EL (cell line): ENCODE results near the gene P2RY1.

Experiments
- DNase-seq: peaks from one replicate; pipeline ENCODE4 v3.0.0-alpha.2; 2016

P2RY1 gene

DNA sequence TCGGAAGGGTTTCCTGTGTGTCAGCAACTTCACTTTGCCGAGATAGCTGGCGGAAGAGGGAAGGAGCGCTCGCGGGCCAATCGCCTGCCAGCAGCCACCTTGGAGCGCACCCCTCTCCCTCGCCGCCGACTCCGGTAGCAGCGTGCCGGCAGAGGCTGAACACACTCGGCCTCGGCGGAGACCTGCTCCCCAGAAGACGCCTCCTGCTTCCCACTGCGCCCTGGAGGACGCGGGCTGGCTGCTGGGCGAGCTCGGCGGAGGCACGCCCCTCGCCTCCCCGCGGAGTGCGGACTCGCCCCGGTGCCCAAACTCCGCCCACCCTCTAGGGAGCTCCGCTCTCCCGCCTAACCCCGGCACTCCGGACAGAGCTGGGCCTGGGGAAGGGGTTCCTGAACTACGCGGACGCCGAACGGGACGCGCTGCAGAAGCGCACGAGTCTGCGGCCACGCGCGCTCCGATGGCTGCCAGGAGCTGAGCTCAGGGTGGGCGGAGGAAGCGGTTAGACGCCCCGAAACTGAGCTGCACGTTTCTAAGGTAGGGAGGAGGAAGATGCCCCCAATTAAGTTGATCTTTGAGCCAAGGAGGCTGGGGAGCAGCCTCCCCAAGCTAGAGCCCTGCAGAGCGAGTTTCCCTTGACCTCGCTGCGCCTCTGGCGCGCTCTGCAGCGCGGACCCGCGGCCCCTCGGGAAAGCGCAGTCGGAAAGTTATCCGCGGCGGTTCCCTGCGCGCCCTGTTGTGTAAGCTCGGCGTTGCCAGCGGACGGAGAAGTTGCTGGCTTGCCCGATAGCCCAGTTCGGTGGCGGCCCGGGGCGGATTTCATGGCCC is at the start of gene P2RY1:
Gene P2RY1 (plus strand): TSS at position 356 of the 825 bp plus-strand sequence. CDS start 652 bp downstream, outside the sequence.
- DNase-seq = peak; percentile 45

- DNase-seq = no peak
These were observed 47.8 kb upstream of the P2RY1 start for GRCh38 chr3:152786977-152787681.

GRCh38 chr3:152790651-152791387 is 44.1 kb upstream of the P2RY1 start:
- no peak for DNase-seq

- DNase-seq = no peak
These were observed 41.0 kb upstream of the P2RY1 start for GRCh38 chr3:152793969-152794368.

DNA sequence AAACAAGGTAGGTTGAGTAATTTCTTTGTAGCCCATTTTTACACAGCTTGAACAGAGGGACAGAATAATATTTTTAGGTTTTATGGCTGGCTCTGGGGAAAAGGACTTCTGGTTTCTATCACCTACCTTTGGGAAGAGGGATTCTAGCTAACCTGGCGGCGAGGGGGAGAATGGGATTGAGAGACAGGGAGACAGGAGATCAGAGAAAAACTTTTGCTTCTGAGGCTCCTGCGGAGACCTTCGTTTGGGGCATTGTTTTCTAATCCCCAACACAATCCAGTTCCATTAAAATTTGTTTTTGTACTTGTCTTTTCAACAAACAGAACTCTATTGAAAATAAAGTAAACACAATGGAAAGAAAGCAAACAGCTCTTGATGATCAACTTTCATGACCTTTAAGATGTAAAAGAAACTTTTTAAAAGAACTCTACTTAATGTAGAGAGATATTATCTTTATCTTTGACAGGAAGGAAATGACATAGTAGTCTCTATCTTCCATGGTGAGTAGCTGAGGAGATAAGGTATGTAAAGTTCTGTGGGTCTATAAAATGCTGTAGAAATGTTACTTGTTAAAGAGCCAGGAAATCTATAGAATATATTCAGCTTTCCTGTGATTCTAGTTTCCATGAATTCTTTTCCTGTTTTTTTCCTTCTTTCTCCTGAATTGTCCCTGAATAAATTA is 37.0 kb upstream of the P2RY1 start:
- DNase-seq = no peak

DNA sequence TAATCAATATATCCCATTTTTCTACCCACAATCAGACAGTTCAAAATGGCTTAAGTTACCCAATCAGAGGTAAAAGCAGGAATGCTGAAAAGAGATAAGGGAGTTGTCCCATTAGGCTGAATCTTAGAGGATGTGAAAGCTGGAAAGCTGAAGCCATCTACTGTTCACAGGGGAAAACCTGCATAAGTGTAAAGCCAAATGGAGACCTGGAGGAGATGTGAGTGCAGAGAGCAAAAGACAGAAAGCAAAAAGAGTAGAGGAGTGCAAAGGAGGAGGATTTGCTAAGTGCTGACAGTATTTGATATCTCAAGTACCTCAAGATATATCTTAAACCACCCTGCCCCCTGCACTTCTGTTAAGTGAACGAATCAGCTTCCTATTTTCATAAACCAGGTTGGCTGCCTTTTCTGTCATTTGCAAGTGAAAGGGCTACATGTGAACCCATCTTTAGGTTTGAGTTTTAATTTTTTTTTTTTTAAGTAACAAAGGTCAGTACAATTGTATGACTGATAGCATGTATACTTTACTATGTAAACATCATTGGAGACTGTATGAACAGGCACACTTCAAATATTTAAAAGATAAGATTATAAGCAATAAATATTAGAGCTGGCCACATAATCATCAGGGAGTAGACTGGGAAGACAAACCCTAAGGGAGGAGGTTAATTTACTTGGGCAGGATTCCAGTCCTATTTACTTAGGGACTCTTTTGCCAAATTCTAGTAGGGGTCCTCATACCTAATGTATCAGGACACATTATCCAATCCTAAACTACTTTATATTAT is 22.8 kb upstream of the P2RY1 start:
- no peak for DNase-seq

DNA sequence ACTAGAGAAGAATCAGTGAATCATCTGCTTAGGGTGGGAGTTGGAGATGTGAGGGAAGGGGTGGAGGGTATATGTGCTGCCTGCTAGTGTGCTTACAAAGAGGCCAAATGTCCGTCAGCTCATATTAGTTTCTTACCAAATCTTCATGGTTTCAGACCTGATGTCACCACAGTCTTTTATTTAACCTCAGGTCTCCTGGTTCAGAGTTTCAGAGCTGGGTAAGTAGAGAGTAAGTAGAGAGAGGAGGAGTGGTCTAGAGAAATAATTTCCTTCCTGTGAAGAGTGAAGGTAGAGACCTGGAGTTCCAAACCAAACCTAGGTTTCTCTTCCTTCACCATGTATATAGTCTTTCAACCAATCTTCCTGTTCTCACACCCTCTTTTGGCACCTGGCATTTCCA is 17.5 kb upstream of the P2RY1 start:
- no peak for DNase-seq

DNA sequence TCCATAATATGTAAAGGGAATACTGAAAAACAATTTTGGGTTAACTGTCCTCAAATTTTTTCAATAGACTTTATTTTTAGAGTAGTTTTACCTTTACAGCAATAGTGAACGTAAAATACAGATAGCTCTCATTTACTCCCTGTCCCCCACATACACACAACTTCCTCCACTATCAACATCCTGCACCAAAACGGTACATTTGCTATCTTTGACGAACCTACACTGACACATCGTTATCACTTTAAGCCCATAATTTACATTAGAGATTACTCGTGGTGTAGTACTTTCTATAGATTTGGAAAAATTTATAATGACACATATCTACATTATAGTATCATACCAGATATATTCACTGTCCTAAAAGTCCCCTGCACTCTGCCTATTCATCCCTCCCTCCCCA is 16.9 kb upstream of the P2RY1 start:
- no peak for DNase-seq

- no peak for DNase-seq
These were observed 11.8 kb upstream of the P2RY1 start for GRCh38 chr3:152823173-152823572.

DNA sequence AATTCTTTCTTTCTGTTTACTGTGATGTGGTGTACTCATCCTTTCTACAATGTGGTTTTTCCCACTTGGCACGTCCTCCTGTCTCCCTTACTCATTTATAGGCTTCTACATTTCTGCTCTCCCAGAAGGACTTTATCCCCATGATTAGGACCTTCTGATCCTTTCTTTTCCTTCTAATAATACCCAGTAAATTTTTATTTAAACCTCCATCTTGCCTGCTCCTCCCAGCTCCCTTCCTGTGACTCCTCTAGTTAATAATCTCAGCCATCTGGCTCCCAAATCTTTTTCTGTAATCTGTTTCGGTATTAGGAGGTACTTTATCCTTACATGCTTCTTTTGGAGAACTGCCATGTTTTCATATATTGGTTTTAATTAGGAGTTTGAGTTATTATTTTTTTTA is 11.2 kb upstream of the P2RY1 start:
- no peak for DNase-seq

DNA sequence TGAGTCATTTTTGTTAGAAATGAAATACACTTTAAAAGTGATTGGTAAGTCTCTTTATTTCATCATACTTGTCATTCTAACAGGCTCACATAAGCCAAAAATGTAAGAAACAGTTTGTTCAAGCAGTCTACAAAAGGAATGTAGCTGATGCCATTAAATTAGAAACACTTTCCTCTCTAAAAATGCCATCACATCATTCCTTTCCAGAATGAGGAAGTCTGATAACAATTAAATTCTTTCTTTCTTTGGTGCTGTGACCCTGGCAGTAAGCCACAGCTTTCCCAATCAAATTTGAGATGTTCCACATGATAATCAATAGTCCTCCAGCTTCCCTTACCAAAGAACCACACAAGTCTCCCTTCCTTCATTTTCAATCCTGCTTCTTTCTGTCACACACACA is 9.4 kb upstream of the P2RY1 start:
- DNase-seq = no peak

DNA sequence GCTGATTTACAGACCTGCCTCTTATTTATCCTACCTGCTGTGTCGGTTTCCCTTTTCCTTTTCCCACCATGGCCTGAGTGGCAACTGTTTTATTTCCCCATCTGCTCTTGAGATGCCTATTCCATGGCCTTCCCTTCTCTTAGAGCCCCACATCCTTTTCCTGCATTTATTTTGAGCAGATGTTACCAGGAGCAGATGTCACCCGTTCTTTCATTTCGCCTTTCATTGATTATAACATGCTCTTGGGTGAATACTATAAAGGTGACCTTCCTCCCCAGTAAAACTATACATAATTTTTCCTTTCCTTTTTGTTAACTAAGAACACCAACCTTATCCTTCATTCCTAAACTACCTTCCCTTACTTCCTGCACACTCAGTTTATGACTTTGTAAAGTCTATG is 8.5 kb upstream of the P2RY1 start:
- DNase-seq = no peak

DNA sequence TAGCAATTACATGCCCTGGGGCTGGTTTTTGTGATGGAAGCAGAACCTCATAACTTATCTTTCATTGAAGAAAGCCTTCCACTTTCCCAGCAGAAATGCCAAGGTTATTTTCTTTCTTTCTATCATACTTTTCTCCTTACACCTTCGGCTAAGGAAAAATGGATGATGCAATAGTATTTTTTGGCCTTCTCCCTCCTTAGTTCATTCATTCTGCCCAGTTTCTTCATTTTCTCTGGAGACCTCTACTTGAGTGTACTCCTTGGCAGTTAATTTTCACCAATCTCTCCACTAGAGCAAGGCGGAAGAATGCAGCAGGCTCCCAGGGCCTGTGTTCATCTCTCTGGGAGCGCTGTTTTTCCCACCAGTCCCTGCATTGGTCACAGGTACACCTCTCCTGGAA is 7.6 kb upstream of the P2RY1 start:
- no peak for DNase-seq

GRCh38 chr3:152828075-152828840 is 6.7 kb upstream of the P2RY1 start:
- DNase-seq = no peak

GRCh38 chr3:152830245-152830644 is 4.7 kb upstream of the P2RY1 start:
- no peak for DNase-seq

DNA sequence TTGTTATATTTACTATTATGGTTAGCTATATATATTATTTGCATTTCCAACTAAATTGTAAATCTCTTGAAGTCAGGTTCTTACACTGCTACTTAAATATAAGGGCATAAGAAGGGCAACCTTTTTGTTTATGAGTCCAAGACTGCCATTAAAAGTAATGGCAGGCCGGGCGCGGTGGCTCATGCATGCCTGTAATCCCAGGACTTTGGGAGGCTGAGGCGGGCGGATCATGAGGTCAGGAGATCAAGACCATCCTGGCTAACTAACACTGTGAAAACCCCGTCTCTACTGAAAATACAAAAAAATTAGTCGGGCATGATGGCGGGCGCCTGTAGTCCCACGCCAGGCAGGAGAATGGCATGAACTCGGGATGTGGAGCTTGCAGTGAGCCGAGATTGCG is 2.9 kb upstream of the P2RY1 start:
- DNase-seq = no peak

GRCh38 chr3:152833089-152833488 is 1.8 kb upstream of the P2RY1 start:
- DNase-seq = no peak

- no peak for DNase-seq
These were observed 648 bp upstream of the P2RY1 start for GRCh38 chr3:152834191-152834775.

DNA sequence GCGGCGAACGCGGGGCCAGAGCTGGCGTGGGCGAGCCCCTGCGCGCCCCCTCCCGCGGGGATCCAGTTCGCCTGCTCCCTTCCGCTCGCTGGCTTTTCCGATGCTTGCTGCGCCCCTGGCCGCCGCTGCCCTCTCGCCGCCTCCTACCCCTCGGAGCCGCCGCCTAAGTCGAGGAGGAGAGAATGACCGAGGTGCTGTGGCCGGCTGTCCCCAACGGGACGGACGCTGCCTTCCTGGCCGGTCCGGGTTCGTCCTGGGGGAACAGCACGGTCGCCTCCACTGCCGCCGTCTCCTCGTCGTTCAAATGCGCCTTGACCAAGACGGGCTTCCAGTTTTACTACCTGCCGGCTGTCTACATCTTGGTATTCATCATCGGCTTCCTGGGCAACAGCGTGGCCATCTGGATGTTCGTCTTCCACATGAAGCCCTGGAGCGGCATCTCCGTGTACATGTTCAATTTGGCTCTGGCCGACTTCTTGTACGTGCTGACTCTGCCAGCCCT is 721 bp downstream of the P2RY1 start:
- peak; percentile 5 for DNase-seq

GRCh38 chr3:152836269-152836668 is 1.3 kb downstream of the P2RY1 start:
- no peak for DNase-seq

- DNase-seq = no peak
These were observed 4.6 kb downstream of the P2RY1 start for GRCh38 chr3:152839511-152839910.
